Muscle of leg (tissue), 11 donors: ENCODE results near the gene SLC17A9. TPM values are rescaled to one million over a fixed set of nuclear protein-coding genes. Genes with fewer than 3 reads are reported as not detected.

Source experiments
- DNase-seq: peaks from one replicate; pipeline ENCODE4 v3.0.0; 2013
- H3K27ac ChIP-seq: one replicate; pipeline ENCODE4 v1.5.1; 2013; ENCODE audit warnings: mild to moderate bottlenecking, low read length, control low read depth
- H3K27me3 ChIP-seq: one replicate; pipeline ENCODE4 v1.6.1; 2013; ENCODE audit warnings: low read length; ENCODE audit not compliant: control insufficient read depth, insufficient read depth
- H3K36me3 ChIP-seq: one replicate; pipeline ENCODE4 v1.6.1; 2013; ENCODE audit warnings: low read length; ENCODE audit not compliant: control insufficient read depth, insufficient read depth
- H3K4me1 ChIP-seq: one replicate; pipeline ENCODE4 v1.6.1; 2013; ENCODE audit warnings: low read length; ENCODE audit not compliant: control insufficient read depth, insufficient read depth
- H3K4me3 ChIP-seq: one replicate; pipeline ENCODE4 v1.5.1; 2013; ENCODE audit warnings: low read length, control low read depth
- H3K9me3 ChIP-seq: replicated peaks from 2 replicates; pipeline ENCODE4 v1.6.1; 2013; ENCODE audit warnings: low read depth, low read length; ENCODE audit not compliant: control insufficient read depth
- WGBS: methylation state at CpG from one replicate; pipeline ENCODE4 v1.1.5; 2013; ENCODE audit warnings: missing lambda C conversion rate; ENCODE audit not compliant: insufficient coverage; 5-methylcytosine and 5-hydroxymethylcytosine counted together
- polyA plus RNA-seq, 8 donors: library from polyadenylated mRNA; unstranded; fragments of 120-200 nt; gene quantifications; one replicate each; pipeline versions ENCODE4 v1.2.1 to v1.2.3, GENCODE V29; 2013; ENCODE audit warnings: inconsistent platforms in 1 of 8, low replicate concordance in 1 of 8; ENCODE audit not compliant: insufficient read length in 8 of 8, insufficient read depth in 1 of 8
- total RNA-seq: library from RNA; stranded (reverse); fragments of 120-200 nt; gene quantifications from one replicate; pipeline ENCODE4 v1.2.4, GENCODE V29; 2013

SLC17A9 gene
- total and polyA plus RNA-seq, 9 donors, result 0.41 to 1.7 (median 1.2) TPM

- WGBS, result 8% methylated on average over 53 of the region's 54 CpGs
- DNase-seq, result peak; percentile 69
- Histone ChIP-seq H3K4me3 (no peak overlapping the region), H3K9me3 (peaks cover 15% of the 10 kb centered on the region), H3K4me1 (peaks cover 32% of the 10 kb centered on the region), H3K27me3 (peaks cover 89% of the 10 kb centered on the region), H3K36me3 (no peaks in the 10 kb centered on the region), H3K27ac (no peak overlapping the region)
These were observed 56.8 kb downstream of the SLC17A9 start for GRCh38 chr20:63009045-63009961.

GRCh38 chr20:63009988-63010769, 57.7 kb downstream of the SLC17A9 start:
- Histone ChIP-seq H3K4me1 (peaks cover 36% of the 10 kb centered on the region), H3K27ac (no peak overlapping the region), H3K9me3 (peaks cover 15% of the 10 kb centered on the region), H3K27me3 (peaks cover 89% of the 10 kb centered on the region), H3K36me3 (no peaks in the 10 kb centered on the region), H3K4me3 (no peak overlapping the region)
- WGBS, result 8% methylated on average over 25 of the region's 30 CpGs
- peak; percentile 49 for DNase-seq

GRCh38 chr20:63011798-63012197, 59.3 kb downstream of the SLC17A9 start:
- H3K4me3 ChIP-seq, result no peak overlapping the region
- 83% methylated on average over 1 of the region's 3 CpGs for WGBS
- peaks cover 42% of the 10 kb centered on the region for H3K4me1 ChIP-seq
- peaks cover 15% of the 10 kb centered on the region for H3K9me3 ChIP-seq
- no peak overlapping the region for H3K27ac ChIP-seq
- no peaks in the 10 kb centered on the region for H3K36me3 ChIP-seq
- peaks cover 92% of the 10 kb centered on the region for H3K27me3 ChIP-seq
- no peak for DNase-seq

DNA sequence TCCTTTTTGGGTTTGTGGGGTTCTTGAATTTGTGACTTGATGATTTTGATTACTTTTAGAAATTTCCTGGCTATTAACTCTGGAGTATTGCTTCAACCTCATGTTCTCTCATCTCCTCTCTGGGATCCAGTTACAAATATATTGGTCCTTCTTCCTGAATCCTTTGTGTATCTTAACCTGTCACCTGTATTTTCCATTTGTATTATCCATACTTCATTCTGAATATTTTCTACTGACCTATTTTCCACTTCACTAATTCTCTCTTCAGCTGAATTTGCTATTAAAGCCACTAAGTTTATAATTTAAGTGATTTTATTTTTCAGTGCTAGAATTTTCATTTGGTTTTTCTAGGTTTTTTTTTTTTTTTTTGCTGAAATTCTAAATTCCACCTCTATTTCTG, 60.7 kb downstream of the SLC17A9 start:
- Histone ChIP-seq H3K27ac (no peak overlapping the region), H3K9me3 (peaks cover 15% of the 10 kb centered on the region), H3K36me3 (no peaks in the 10 kb centered on the region), H3K4me1 (peaks cover 34% of the 10 kb centered on the region), H3K4me3 (no peak overlapping the region), H3K27me3 (peaks cover 84% of the 10 kb centered on the region)
- no peak for DNase-seq

GRCh38 chr20:63014287-63014686, 61.8 kb downstream of the SLC17A9 start:
- H3K27ac ChIP-seq, result no peak overlapping the region
- peaks cover 25% of the 10 kb centered on the region for H3K4me1 ChIP-seq
- no peaks in the 10 kb centered on the region for H3K36me3 ChIP-seq
- H3K27me3 ChIP-seq, result peaks cover 75% of the 10 kb centered on the region
- 10% methylated on average over 12 of the region's 12 CpGs for WGBS
- H3K4me3 ChIP-seq, result no peak overlapping the region
- no peak for DNase-seq
- H3K9me3 ChIP-seq, result peaks cover 15% of the 10 kb centered on the region

- Histone ChIP-seq H3K27me3 (peaks cover 72% of the 10 kb centered on the region), H3K4me1 (peaks cover 21% of the 10 kb centered on the region), H3K27ac (peak overlapping the region; percentile 29), H3K36me3 (no peaks in the 10 kb centered on the region), H3K4me3 (no peak overlapping the region), H3K9me3 (peaks cover 15% of the 10 kb centered on the region)
- 2% methylated on average over 11 of the region's 11 CpGs for WGBS
- DNase-seq, result peak; percentile 62
These were observed 62.2 kb downstream of the SLC17A9 start for GRCh38 chr20:63014710-63015109.

DNA sequence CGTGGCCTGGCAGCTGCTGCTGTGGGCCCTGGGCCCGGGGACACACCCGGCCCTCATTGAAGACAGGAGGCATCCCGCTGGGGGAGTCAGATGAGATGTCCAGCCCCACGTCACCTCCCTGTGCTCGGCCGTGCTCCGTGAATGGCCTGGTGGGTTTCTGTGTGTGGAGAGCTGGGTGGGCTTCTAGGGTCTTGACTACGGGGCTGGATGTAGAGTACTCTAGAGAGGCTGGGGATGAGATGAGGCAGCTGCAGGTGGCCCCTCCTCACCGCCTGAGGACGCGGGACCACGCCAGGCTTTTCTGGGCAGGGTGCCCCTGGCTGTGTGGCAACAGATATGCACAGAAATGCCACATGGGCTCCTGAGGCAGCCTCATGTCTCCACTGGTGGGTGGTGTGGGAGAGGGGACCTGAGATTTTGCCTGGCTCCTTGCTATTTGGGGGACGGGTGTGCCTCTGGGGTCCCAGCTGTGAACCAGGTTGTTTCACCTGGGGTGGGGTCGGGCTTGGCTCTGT, 62.7 kb downstream of the SLC17A9 start:
- 40% methylated on average over 15 of the region's 15 CpGs for WGBS
- no peaks in the 10 kb centered on the region for H3K36me3 ChIP-seq
- DNase-seq, result peak; percentile 24
- peaks cover 70% of the 10 kb centered on the region for H3K27me3 ChIP-seq
- H3K4me3 ChIP-seq, result no peak overlapping the region
- peaks cover 16% of the 10 kb centered on the region for H3K4me1 ChIP-seq
- H3K9me3 ChIP-seq, result peaks cover 16% of the 10 kb centered on the region
- peak overlapping the region; percentile 29 for H3K27ac ChIP-seq

DNA sequence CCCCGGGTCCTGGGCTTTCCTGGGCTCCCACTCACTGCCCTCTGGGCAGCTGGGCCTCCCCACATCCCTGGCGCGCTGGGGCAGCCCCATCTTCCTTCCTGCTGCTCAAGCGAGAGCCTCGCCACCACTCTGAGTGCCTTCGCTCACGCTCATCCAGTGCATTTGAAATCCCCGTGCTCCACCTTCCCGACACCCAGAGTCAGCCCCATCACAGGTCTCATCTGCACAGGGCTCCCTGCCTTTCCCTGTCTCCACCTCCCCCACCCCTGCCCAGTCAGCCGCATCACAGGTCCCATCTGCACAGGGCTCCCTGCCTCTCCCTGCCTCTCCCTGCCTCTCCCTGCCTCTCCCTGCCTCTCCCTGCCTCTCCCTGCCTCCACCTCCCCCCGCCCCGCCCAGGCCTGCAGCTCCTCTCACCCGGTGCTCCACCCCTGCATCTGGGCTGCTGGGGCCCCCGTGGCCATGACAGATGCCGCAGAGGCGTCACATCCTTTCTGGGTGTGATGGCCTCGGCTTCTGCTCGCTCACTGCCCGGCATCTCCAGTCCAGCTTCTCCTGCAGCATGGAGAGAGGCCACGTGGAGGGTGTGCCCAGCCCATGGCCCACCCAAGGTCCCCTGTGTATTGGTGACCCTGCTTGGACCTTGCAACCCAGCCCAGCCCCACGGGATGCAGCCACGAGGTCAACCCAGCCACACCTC, 63.3 kb downstream of the SLC17A9 start:
- H3K9me3 ChIP-seq, result peaks cover 20% of the 10 kb centered on the region
- DNase-seq, result no peak
- H3K4me1 ChIP-seq, result peaks cover 14% of the 10 kb centered on the region
- H3K36me3 ChIP-seq, result no peaks in the 10 kb centered on the region
- H3K4me3 ChIP-seq, result no peak overlapping the region
- peaks cover 70% of the 10 kb centered on the region for H3K27me3 ChIP-seq
- no peak overlapping the region for H3K27ac ChIP-seq
- 71% methylated on average over 21 of the region's 22 CpGs for WGBS

DNA sequence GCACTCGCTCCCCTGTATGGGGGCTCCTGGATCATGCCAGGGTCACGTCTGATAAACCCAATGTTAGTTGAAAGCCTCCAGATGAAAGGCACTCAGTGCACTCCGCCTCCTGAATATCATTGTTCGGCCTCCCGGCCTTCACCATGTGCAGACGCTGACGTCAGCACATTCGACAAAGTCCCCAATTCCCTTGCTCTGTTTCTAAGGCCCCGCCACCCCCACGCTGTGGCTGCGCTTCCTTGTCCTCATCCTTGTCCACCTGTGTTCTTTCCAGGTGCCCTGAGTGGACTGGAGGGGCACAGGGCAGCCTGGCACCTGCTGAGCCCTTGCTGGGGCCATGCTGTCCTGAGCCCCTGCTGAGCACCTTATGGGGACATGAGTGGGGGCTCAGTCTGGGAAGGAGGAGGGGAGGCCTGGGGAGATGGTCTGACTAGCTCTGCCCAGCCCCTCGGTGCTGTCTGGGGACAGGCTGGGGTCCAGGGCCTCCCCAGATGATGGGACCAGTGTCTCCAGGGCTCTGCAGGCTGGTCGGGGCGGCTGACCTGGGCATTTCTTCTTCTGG, 64.1 kb downstream of the SLC17A9 start:
- H3K4me1 ChIP-seq, result peaks cover 14% of the 10 kb centered on the region
- H3K9me3 ChIP-seq, result peaks cover 20% of the 10 kb centered on the region
- no peaks in the 10 kb centered on the region for H3K36me3 ChIP-seq
- H3K27me3 ChIP-seq, result peaks cover 71% of the 10 kb centered on the region
- 68% methylated on average over 14 of the region's 14 CpGs for WGBS
- no peak for DNase-seq
- no peak overlapping the region for H3K27ac ChIP-seq
- H3K4me3 ChIP-seq, result no peak overlapping the region
